ENCODE data around the gene KIF7. TPM values are rescaled to one million over a fixed set of nuclear protein-coding genes. Genes with fewer than 3 reads are reported as not detected.

KIF7 gene
- total and polyA plus RNA-seq, 8 donors = 2.4 to 16.7 (median 13.2) TPM

DNA sequence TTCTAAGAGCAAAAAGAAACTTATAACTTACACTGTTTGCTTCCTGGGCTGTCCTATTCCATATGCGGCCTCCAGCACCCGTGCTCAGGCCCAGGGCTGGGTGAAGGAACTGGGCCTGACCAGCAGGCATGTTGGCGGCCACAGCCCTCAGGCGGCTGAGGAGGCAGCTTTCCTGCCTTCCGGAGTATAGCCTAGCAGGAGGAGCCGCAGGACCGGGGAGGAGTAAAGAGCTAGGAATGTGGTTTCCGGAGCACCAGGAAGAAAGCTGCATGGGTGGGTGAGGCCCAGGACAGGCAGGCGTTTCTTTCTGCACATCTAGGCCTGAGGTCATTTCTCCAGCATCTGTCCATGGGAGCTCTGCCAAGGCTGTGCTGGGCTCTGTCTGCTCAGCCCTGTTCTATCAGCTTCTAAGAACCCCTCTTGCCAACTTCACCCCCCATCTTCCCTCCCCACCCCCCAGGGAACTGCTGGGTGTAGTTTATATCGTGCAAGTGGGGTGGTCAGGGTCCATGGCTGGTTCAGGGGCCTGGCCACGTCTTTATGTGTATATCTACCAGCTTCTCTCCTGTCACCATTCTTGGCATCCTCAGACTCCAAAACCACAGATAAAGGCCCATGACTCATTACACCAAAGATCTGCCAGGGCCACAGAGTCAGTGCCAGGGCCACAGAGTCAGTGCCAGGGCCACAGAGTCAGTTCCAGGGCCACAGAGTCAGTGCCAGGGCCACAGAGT lies 7.8 kb upstream of the KIF7 start:
- H3K4me3 ChIP-seq = no peak overlapping the region
- ATAC-seq = peak; percentile 72

DNA sequence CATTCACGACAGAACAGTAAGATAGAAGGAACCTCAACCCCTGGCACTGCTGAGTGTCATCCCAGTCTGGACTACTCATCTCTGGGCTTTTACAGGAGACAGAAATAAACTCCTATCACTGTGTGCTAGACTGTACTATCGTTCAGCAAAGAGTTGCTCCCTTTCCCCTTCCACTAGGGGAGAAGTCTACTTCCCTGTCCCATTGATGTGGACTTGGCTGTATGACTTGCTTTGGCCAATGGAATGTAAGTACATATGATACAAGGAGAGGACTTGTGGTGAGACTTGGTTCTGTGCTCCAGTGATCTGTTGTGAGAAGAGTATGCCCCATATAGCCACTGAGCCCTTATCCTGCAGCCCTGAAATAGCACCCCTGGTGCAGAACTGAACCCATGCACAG lies 5.3 kb upstream of the KIF7 start:
- no peak for ATAC-seq

More for the DNA sequence above, 7.8 kb upstream of the KIF7 start:
- H3K9me3 ChIP-seq = no peaks in the 10 kb centered on the region
- no peaks in the 10 kb centered on the region for H3K36me3 ChIP-seq
- peak in 1 of 4 donors; percentile 48 for DNase-seq
- intact Hi-C loops (cut with DNase I) = no loop called here
- peak overlapping the region; percentile 37 to 54 for H3K27ac ChIP-seq
- TF ChIP-seq, protein P1, sequence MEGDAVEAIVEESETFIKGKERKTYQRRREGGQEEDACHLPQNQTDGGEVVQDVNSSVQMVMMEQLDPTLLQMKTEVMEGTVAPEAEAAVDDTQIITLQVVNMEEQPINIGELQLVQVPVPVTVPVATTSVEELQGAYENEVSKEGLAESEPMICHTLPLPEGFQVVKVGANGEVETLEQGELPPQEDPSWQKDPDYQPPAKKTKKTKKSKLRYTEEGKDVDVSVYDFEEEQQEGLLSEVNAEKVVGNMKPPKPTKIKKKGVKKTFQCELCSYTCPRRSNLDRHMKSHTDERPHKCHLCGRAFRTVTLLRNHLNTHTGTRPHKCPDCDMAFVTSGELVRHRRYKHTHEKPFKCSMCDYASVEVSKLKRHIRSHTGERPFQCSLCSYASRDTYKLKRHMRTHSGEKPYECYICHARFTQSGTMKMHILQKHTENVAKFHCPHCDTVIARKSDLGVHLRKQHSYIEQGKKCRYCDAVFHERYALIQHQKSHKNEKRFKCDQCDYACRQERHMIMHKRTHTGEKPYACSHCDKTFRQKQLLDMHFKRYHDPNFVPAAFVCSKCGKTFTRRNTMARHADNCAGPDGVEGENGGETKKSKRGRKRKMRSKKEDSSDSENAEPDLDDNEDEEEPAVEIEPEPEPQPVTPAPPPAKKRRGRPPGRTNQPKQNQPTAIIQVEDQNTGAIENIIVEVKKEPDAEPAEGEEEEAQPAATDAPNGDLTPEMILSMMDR (IDR thresholded peaks at IDR 0.05) = no peak
- H3K4me1 ChIP-seq = peaks cover 3 to 9% of the 10 kb centered on the region in 2 donors
- H3K27me3 ChIP-seq = peaks cover 0 to 25% of the 10 kb centered on the region in 2 donors

DNA sequence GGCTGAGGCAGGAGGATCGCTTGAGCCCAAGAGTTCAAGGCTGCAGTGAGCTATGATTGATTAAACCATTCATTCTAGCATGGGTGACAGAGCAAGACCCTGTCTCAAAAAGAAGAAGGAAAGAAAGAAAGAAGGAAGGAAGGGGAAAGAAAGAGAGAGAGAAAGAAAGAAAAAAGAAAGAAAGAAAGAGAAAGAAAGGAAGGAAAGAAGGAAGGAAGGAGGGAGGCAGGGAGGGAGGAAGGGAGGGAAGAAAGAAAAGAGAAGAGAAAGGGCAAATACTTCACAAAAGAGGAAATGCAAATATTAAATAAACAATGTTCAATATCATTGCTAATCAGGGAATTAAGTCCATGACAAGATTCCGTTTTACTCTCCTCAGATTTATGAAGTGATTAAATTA lies 4.0 kb upstream of the KIF7 start:
- no peak overlapping the region for H3K4me3 ChIP-seq
- intact Hi-C loops (cut with DNase I) = no loop called here
- peaks cover 3 to 12% of the 10 kb centered on the region in 2 donors for H3K4me1 ChIP-seq
- no peak for ATAC-seq
- TF ChIP-seq, protein P1 (IDR thresholded peaks at IDR 0.05) = no peak
- H3K27me3 ChIP-seq = peaks cover 8 to 34% of the 10 kb centered on the region in 2 donors
- DNase-seq = no peak
- no peak overlapping the region for H3K27ac ChIP-seq
- H3K36me3 ChIP-seq = no peaks in the 10 kb centered on the region
- no peaks in the 10 kb centered on the region for H3K9me3 ChIP-seq

More for the DNA sequence above, 5.3 kb upstream of the KIF7 start:
- Histone ChIP-seq H3K4me1 (peaks cover 3 to 6% of the 10 kb centered on the region in 2 donors), H3K4me3 (no peak overlapping the region), H3K36me3 (no peaks in the 10 kb centered on the region), H3K27me3 (peaks cover 3 to 34% of the 10 kb centered on the region in 2 donors), H3K27ac (no peak overlapping the region), H3K9me3 (no peaks in the 10 kb centered on the region)
- TF ChIP-seq, protein P1 (IDR thresholded peaks at IDR 0.05) = no peak
- intact Hi-C loops (cut with DNase I) = no loop called here
- DNase-seq = no peak

DNA sequence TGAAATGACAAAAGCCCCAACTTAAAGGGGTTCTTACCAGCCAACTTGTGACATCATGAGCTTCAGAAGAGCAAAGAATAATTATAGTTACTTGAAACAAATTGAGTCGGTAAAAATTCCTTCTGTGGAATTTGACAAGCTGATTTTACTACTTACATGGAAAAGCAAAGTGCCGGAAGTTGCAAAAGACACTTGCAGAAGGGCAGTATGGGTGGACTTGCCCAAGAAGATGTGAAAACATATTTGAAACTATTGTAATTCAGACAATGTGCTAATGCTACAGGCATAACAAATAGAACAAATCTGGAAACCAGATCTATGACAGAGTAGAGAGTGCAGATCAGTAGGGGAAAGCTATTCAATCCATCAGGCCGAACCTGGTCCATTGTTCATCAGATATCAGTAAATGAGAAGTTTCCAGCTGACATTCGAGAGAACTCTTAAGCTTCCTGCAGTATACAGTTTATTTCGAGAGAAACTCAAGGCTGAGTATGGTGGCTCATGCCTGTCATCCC lies 2.5 kb upstream of the KIF7 start:
- H3K9me3 ChIP-seq = no peaks in the 10 kb centered on the region
- H3K4me1 ChIP-seq = peaks cover 2 to 13% of the 10 kb centered on the region in 2 donors
- no peak overlapping the region for H3K4me3 ChIP-seq
- ATAC-seq (no peak), DNase-seq (no peak)
- TF ChIP-seq, protein P1 (IDR thresholded peaks at IDR 0.05) = no peak
- H3K36me3 ChIP-seq = no peaks in the 10 kb centered on the region
- H3K27me3 ChIP-seq = peaks cover 8 to 47% of the 10 kb centered on the region in 2 donors
- no peak overlapping the region for H3K27ac ChIP-seq
- intact Hi-C loops (cut with DNase I) = no loop called here

DNA sequence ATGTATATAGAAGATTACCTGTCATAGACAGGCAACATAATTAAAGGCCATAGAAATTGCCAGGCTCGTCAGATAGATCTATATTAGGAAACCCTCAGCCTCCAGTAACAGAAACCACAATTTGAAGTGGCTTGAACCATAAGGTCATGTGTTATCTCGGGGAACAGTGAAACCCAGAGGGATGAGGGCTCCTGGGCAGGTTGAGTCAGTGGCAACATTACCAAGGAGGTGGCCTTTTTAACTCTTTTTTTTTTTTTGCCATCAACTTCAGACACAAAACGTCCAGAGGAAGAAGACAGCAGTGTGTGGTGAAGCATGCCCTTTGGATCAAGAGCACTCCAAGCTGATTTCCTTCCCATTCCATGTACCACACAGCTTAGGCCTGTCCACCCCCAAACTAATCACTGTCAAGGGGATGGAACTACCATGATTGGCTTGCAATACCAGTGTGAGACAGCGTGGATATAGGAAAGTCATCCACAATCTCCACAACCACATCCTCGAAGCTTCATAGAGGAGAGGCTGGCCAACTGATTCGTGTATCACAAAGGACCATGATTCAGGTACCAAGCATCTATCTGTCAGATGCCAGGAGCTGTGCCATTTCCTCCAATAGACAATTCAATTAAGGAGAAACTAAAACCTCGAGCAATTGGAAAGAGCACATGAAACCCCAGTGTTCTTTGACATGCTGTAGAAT lies 999 bp upstream of the KIF7 start:
- Histone ChIP-seq H3K4me1 (peaks cover 0 to 13% of the 10 kb centered on the region in 2 donors), H3K36me3 (no peaks in the 10 kb centered on the region), H3K9me3 (no peaks in the 10 kb centered on the region), H3K4me3 (no peak overlapping the region), H3K27me3 (peaks cover 8 to 49% of the 10 kb centered on the region in 2 donors), H3K27ac (no peak overlapping the region)
- intact Hi-C loops (cut with DNase I) = no loop called here
- ATAC-seq (no peak), DNase-seq (no peak)
- TF ChIP-seq, protein P1 (IDR thresholded peaks at IDR 0.05) = no peak
